Right lobe of liver (tissue), 4 donors: ENCODE measurements around the gene SLC35A5.

ENCODE experiments used
- POLR2A ChIP-seq: fragments of 450-650 bp; IDR thresholded peaks from one replicate; pipeline ENCODE4 v1.6.1; 2017; ENCODE audit warnings: antibody characterized with exemption, mild to moderate bottlenecking
- TF ChIP-seq, protein P1 (sequence below), 4 donors: fragments of 200-600 bp in 3 of 4; fragments of 450-650 bp in 1 of 4; IDR thresholded peaks; one replicate each; pipeline versions ENCODE4 v1.5.1 to v1.8.0; 2016 to 2022; ENCODE audit warnings: antibody characterized with exemption in 4 of 4, mild to moderate bottlenecking in 2 of 4
- donor health status: DM: no; HTN: no; CAD: no.
- donor health status: DM: no; HTN: no; CAD: no.
- donor health status: DM: no; HTN: yes; CAD: no.

DNA sequence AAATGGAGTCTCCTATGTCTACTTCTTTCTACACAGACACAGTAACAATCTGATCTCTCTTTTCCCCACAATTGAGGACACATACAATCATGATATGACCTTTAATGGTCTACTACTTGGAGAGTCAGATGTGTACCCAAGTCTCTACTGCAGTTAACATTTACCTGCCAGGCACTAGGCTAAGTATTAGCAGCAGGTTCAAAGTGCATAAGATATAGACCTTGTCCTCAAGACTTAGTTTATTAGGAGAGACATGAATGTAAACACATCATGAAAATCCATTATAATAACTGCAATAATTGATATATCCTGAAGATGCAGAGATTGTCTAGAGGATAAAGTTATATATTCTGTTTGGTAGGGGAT lies 3.1 kb downstream of the SLC35A5 start:
- TF ChIP-seq, protein P1, sequence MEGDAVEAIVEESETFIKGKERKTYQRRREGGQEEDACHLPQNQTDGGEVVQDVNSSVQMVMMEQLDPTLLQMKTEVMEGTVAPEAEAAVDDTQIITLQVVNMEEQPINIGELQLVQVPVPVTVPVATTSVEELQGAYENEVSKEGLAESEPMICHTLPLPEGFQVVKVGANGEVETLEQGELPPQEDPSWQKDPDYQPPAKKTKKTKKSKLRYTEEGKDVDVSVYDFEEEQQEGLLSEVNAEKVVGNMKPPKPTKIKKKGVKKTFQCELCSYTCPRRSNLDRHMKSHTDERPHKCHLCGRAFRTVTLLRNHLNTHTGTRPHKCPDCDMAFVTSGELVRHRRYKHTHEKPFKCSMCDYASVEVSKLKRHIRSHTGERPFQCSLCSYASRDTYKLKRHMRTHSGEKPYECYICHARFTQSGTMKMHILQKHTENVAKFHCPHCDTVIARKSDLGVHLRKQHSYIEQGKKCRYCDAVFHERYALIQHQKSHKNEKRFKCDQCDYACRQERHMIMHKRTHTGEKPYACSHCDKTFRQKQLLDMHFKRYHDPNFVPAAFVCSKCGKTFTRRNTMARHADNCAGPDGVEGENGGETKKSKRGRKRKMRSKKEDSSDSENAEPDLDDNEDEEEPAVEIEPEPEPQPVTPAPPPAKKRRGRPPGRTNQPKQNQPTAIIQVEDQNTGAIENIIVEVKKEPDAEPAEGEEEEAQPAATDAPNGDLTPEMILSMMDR (IDR thresholded peaks at IDR 0.05), result no peak
- no peak for TF ChIP-seq POLR2A
